ENCODE data around the gene SH3TC1. TPM values are rescaled to one million over a fixed set of nuclear protein-coding genes. Genes with fewer than 3 reads are reported as not detected.

SH3TC1 gene
- total RNA-seq, 1 donor from 2014 or later = 16.5 TPM

Other genes starting within 250 kb of the SH3TC1 start
- gene ABLIM2, start 40.5 kb upstream of the SH3TC1 start, total RNA-seq = 5.0 TPM
- 25.8 TPM for gene HTRA3, start 70.5 kb downstream of the SH3TC1 start, total RNA-seq
- 27.2 TPM for gene ACOX3, start 241.4 kb downstream of the SH3TC1 start, total RNA-seq
- 16.2 TPM for gene TRMT44, start 241.5 kb downstream of the SH3TC1 start, total RNA-seq

All from skin of body (tissue), 1 donor.